ENCODE data around the gene VASH1.

The VASH1 gene

DNA sequence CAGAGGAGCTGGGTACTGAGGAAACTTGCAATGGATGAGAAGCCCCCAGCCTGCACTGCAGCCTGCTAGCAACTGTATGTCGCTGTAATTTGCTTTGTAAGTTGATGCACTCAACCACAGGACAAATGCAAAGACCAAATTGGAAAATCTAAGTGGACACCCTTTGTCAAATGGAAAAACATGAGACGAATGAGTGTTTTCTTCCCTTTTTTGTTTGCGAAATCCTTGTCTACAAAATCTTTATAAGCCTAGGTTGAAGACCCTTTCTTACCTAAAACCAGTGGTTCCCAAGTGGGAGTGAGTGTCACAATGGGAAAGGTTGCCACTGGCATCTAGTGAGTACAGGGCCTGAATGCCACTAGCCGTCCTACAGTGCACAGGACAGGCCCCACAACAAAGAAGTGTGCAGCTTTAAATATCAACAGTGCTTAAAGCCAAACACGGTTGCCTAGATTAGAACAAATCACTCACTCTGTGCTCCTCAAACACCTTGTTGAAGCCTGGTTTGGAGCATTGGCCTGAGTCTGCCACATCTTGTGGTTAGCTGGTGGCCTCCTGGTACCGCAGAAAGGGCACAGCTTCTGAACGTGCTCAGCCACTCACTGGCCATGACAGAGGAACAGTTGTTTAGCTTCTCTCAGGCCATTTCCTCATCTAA is 7.6 kb upstream of the VASH1 start:
- no peaks in the 10 kb centered on the region for H3K4me1 ChIP-seq (ENCODE audit: control insufficient read depth, insufficient read depth, low read length)
- no peak overlapping the region for H3K9ac ChIP-seq (ENCODE audit: low read length)
- H3K36me3 ChIP-seq (ENCODE audit: control insufficient read depth, insufficient read depth, low read length): no peaks in the 10 kb centered on the region
- H3K27ac ChIP-seq (ENCODE audit: low read depth, low read length): no peak overlapping the region
- H3K4me3 ChIP-seq (ENCODE audit: low read length): no peak overlapping the region
- H3K27me3 ChIP-seq (ENCODE audit: control insufficient read depth, insufficient read depth, low read length): no peaks in the 10 kb centered on the region

DNA sequence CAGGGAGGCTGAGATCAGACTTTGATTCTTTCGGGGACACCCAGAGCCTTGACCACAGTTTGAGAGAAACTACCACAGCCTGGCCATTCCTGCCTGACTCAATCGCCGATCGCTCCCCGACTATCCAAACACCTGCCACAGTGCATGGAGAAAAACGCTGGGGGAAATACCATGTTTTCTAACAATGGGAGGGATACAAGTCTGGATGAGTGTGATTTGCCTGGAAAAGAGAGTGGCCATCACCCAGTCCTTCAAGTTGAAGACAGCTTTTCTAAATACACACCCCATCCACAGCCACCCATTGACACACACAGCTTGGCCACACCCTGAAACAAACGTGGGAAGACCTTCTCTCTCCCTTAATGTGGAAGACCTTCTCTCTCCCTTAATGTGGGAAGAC is 6.7 kb upstream of the VASH1 start:
- Histone ChIP-seq H3K4me3 (ENCODE audit: low read length) (no peak overlapping the region), H3K27ac (ENCODE audit: low read depth, low read length) (no peak overlapping the region), H3K36me3 (ENCODE audit: control insufficient read depth, insufficient read depth, low read length) (no peaks in the 10 kb centered on the region), H3K4me1 (ENCODE audit: control insufficient read depth, insufficient read depth, low read length) (no peaks in the 10 kb centered on the region), H3K27me3 (ENCODE audit: control insufficient read depth, insufficient read depth, low read length) (no peaks in the 10 kb centered on the region), H3K9ac (ENCODE audit: low read length) (no peak overlapping the region)

- Histone ChIP-seq H3K4me3 (ENCODE audit: low read length) (no peak overlapping the region), H3K4me1 (ENCODE audit: control insufficient read depth, insufficient read depth, low read length) (peaks cover under 1% of the 10 kb centered on the region), H3K36me3 (ENCODE audit: control insufficient read depth, insufficient read depth, low read length) (no peaks in the 10 kb centered on the region), H3K27ac (ENCODE audit: low read depth, low read length) (no peak overlapping the region), H3K9ac (ENCODE audit: low read length) (no peak overlapping the region), H3K27me3 (ENCODE audit: control insufficient read depth, insufficient read depth, low read length) (no peaks in the 10 kb centered on the region)
Observed at GRCh38 chr14:76755610-76756370, 5.5 kb upstream of the VASH1 start.

DNA sequence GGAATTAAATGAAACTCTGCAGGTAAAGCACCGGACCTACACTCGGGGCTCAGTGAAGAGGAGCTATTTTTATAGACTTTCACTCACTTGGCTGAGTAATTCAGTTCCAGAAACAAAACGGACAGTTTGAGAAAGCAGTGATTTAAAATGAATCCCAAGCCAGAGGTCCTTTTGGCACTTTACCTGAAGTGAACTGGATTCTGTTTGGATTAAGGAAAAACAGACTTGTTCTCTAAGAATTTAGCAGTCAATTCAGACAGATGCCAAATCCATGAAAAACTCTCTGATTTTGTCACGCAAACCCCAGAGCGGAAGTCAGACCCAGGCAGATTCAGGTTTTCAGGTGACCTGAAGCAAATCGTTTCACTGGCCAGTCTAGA is 4.9 kb upstream of the VASH1 start:
- Histone ChIP-seq H3K9ac (ENCODE audit: low read length) (no peak overlapping the region), H3K4me1 (ENCODE audit: control insufficient read depth, insufficient read depth, low read length) (peaks cover 5% of the 10 kb centered on the region), H3K4me3 (ENCODE audit: low read length) (no peak overlapping the region), H3K36me3 (ENCODE audit: control insufficient read depth, insufficient read depth, low read length) (no peaks in the 10 kb centered on the region), H3K27me3 (ENCODE audit: control insufficient read depth, insufficient read depth, low read length) (no peaks in the 10 kb centered on the region), H3K27ac (ENCODE audit: low read depth, low read length) (no peak overlapping the region)

DNA sequence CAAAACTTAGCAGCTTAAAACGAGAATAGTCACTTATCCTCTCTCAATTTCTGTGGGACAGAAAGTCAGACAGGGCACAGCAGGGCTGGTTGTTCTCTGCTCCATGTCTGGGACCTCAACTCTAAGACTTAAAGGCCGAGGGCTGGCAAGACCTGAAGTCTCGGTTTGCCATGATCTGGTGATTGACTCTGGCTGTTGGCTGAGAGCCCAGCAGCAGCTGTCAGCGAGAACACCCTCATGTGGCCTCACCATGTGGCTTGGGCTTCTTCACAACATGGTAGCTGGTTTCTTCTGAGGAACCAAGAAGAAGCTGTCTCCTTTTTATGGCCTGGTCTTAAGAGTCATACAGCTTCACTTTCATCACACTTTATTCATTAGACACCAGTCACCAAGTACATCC is 1.7 kb upstream of the VASH1 start:
- H3K4me3 ChIP-seq (ENCODE audit: low read length): no peak overlapping the region
- peaks cover 6% of the 10 kb centered on the region for H3K27me3 ChIP-seq (ENCODE audit: control insufficient read depth, insufficient read depth, low read length)
- H3K27ac ChIP-seq (ENCODE audit: low read depth, low read length): no peak overlapping the region
- no peaks in the 10 kb centered on the region for H3K36me3 ChIP-seq (ENCODE audit: control insufficient read depth, insufficient read depth, low read length)
- no peak overlapping the region for H3K9ac ChIP-seq (ENCODE audit: low read length)
- peaks cover 5% of the 10 kb centered on the region for H3K4me1 ChIP-seq (ENCODE audit: control insufficient read depth, insufficient read depth, low read length)

GRCh38 chr14:76760331-76761135 is 735 bp upstream of the VASH1 start:
- H3K36me3 ChIP-seq (ENCODE audit: control insufficient read depth, insufficient read depth, low read length): no peaks in the 10 kb centered on the region
- H3K4me3 ChIP-seq (ENCODE audit: low read length): peak overlapping the region; percentile 81
- H3K27ac ChIP-seq (ENCODE audit: low read depth, low read length): no peak overlapping the region
- H3K27me3 ChIP-seq (ENCODE audit: control insufficient read depth, insufficient read depth, low read length): peaks cover 6% of the 10 kb centered on the region
- H3K9ac ChIP-seq (ENCODE audit: low read length): no peak overlapping the region
- peaks cover 5% of the 10 kb centered on the region for H3K4me1 ChIP-seq (ENCODE audit: control insufficient read depth, insufficient read depth, low read length)

- no peak overlapping the region for H3K9ac ChIP-seq (ENCODE audit: low read length)
- H3K36me3 ChIP-seq (ENCODE audit: control insufficient read depth, insufficient read depth, low read length): no peaks in the 10 kb centered on the region
- H3K4me1 ChIP-seq (ENCODE audit: control insufficient read depth, insufficient read depth, low read length): peaks cover 5% of the 10 kb centered on the region
- peak overlapping the region; percentile 81 for H3K4me3 ChIP-seq (ENCODE audit: low read length)
- H3K27ac ChIP-seq (ENCODE audit: low read depth, low read length): no peak overlapping the region
- peaks cover 6% of the 10 kb centered on the region for H3K27me3 ChIP-seq (ENCODE audit: control insufficient read depth, insufficient read depth, low read length)
Observed at GRCh38 chr14:76761960-76762410, 717 bp downstream of the VASH1 start.

DNA sequence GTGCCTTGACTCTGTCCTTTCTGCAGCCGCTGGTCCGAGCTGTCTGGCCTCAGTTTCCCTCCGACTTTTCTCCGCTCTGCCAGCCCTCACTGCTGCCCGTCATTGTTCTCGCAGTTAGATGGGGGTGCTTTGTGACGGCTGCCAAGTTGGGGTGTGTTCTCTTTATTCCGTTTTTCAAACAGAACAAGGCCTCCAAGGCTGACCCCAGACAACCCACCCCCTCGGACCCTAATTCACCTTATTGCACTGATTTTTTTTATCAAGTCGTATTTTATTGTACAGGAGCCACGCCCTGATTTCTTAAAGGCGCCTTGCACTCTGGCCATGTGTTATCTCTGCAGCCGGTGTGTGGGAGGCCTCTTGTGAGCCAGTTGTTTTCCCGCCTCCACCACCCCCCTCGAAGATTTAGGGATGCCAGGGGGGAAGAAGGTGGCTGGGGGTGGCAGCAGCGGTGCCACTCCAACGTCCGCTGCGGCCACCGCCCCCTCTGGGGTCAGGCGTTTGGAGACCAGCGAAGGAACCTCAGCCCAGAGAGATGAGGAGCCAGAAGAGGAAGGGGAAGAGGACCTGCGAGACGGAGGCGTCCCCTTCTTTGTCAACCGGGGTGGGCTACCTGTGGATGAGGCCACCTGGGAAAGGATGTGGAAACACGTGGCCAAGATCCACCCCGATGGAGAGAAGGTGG is 1.3 kb downstream of the VASH1 start:
- Histone ChIP-seq H3K27ac (ENCODE audit: low read depth, low read length) (no peak overlapping the region), H3K4me1 (ENCODE audit: control insufficient read depth, insufficient read depth, low read length) (peaks cover 5% of the 10 kb centered on the region), H3K4me3 (ENCODE audit: low read length) (peak overlapping the region; percentile 81), H3K36me3 (ENCODE audit: control insufficient read depth, insufficient read depth, low read length) (no peaks in the 10 kb centered on the region), H3K9ac (ENCODE audit: low read length) (no peak overlapping the region), H3K27me3 (ENCODE audit: control insufficient read depth, insufficient read depth, low read length) (peaks cover 6% of the 10 kb centered on the region)

DNA sequence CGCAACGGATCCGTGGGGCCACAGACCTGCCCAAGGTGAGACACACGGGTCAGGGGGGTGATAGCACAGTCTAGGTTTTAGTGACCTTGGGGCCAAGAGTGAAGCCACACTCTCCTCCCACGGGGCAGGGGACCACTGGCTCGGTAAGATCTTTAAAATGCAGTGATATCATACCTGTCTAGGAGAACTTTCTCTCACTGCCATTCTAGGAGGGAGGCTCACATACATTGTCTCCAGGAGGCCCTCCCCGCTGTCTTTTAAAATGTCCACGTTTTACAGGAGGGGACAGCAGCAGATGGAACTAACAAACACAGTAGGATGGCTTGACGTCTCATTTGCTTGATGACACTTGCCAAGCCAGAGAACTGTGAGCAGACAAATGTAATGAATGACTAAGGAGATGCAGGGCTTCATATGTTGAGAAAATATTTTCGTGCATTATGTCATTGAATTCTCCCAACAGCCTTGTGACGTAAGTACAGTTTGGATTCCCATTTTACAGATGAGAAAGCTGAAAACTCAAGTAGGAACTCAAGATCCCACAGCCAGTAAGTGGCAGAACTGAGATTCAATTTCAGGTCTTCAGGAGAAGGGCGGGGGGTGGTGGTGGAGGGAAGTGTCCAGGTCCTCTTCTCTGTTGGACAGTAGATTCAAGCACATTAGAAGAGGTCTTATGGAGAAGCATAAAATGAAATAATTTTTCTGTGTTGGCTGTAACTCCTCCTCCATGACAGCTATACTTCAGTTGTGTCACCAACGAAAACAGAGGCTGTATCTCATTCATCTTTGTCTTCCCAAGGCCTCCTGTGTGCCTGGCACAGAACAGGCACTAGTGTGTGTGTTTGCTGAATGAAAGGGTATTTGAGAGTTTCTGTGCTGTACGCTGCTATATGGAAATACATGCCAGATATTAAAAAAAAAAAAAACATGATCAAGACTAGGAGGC is 2.1 kb downstream of the VASH1 start:
- no peaks in the 10 kb centered on the region for H3K36me3 ChIP-seq (ENCODE audit: control insufficient read depth, insufficient read depth, low read length)
- H3K27me3 ChIP-seq (ENCODE audit: control insufficient read depth, insufficient read depth, low read length): peaks cover 6% of the 10 kb centered on the region
- no peak overlapping the region for H3K9ac ChIP-seq (ENCODE audit: low read length)
- peak overlapping the region; percentile 81 for H3K4me3 ChIP-seq (ENCODE audit: low read length)
- H3K27ac ChIP-seq (ENCODE audit: low read depth, low read length): no peak overlapping the region
- H3K4me1 ChIP-seq (ENCODE audit: control insufficient read depth, insufficient read depth, low read length): peaks cover 7% of the 10 kb centered on the region

GRCh38 chr14:76765461-76765931 is 4.2 kb downstream of the VASH1 start:
- H3K27me3 ChIP-seq (ENCODE audit: control insufficient read depth, insufficient read depth, low read length): peaks cover 6% of the 10 kb centered on the region
- H3K9ac ChIP-seq (ENCODE audit: low read length): no peak overlapping the region
- peaks cover 9% of the 10 kb centered on the region for H3K4me1 ChIP-seq (ENCODE audit: control insufficient read depth, insufficient read depth, low read length)
- H3K4me3 ChIP-seq (ENCODE audit: low read length): no peak overlapping the region
- no peaks in the 10 kb centered on the region for H3K36me3 ChIP-seq (ENCODE audit: control insufficient read depth, insufficient read depth, low read length)
- no peak overlapping the region for H3K27ac ChIP-seq (ENCODE audit: low read depth, low read length)
